HG03280 (cell line): Measurements from ENCODE around the gene NPFF.

Experiments
- ATAC-seq: cut with Tn5 transposase; IDR thresholded peaks from one replicate; pipeline ENCODE4 v1.9.1; 2021; ENCODE audit warnings: mild to moderate bottlenecking, moderate library complexity; ENCODE audit not compliant: unreplicated experiment

Gene NPFF

DNA sequence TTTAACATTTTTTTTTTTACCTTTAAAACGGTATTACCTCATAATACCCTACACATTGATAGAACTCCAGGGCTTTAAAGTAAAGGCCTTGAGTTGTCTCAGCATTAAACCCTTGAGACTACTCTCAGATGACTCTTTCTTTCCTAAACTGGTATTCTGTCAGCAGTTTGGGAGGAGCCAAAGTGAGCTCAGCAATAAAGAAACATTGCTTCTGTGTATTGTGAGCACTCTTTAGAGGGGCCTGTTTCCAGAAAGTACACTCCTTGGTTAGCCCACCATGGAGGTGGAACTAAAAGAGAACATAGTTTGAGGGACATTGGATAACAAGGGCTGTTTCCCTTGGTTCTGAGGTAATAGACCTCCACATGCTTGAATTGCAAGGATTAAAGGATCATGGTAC, 28.4 kb downstream of the NPFF start:
- no peak for ATAC-seq

DNA sequence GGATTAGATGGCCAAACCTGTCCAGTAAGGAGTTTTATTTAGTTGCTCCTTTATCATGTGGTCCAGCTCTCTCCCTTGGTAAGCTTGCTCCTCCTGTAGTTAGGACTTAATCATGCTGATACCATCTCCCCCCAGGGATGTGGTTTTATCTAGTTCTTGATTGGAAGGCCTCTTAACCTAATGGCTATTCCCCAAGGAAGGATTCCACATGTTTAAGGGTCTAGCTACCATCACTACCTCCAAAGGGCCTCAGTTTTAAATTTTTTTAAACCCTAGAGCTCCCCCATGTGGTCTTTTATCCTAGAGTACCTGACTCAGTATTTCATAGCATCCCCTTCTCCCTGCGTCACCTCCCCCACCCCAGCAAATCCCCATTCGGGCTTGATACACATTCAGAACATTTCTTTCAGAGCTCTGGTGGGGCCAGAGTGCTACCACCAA, 30.5 kb downstream of the NPFF start:
- ATAC-seq, result no peak

DNA sequence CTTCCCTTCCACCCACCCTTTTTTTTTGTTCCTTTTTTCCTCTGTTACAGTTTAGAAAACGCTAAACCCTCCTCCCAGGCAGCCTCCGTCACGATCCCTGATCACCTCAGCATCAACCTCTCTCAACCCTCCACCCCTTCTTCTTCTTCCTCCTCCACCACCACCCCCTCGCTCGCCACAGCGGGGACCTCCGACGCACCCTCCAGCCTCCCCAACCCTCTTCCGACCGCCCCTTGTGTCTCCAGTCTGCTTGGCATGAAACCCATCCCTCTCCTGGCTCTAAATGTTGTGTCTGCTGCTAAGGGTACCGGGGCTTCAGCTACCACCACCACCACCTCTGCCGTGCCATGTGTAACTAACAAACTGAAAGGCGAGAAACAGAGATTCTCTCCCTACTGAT, 32.5 kb downstream of the NPFF start:
- ATAC-seq, result no peak

DNA sequence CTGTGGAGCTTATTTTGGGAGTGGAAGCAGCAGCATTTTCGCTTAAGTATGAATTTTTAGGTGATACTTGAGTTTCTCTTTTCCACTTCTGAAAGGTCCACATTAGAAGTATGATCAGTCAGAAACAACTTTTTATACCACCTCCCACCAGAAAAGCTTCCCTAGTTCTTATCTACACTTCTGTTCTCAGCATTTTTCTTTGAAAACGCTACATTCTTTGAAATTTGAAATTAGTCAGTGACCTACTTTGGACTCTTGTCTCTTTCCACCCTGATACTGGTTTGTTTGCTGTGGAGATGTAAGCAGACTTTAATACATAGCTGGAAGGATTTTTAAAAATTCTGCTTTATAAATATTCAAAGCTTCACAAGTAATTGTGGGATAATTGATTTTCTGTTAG, 33.2 kb downstream of the NPFF start:
- ATAC-seq, result no peak

DNA sequence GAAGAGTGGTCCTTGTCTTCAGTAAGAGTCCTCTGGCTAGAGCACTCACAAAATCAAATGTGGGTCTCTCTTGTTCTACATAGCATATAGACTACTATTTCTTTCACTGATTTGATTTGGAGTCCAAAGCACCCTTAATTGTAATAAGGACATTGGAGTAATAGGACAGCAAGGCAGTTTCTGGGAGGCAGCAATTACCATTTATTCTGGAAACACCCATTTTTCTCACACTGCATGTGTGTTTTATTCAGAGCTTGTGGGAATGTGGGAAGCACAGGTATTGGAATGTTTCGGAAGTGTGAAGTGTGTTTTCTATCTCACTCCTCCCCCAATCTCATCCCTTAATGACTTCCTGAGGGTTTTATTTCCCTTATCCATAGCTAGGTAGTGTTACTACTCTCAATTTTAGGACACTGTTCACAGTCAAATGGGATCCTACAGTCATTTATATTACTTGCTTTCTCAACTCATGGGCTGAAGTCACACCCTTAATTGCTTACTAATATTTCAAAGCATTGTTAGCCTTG, 35.2 kb downstream of the NPFF start:
- ATAC-seq, result no peak

DNA sequence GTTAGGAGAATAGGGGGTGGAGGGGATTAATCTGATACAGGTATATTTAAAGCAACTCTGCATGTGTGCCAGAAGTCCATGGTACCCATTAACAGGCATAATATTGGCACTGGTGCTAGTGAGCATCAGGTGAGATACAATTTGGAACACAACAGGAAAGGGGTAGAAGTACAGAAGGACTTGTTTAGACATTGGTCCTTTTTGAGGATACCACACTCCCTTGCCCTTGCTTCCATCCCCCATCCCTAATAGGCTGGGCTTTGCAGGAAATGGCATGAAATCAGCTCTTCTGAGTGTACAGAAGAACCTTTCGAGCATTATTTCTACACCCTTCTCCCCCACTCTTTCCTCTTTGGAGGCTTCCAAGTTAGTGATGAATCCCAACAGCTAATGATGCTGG, 39.0 kb downstream of the NPFF start:
- no peak for ATAC-seq

DNA sequence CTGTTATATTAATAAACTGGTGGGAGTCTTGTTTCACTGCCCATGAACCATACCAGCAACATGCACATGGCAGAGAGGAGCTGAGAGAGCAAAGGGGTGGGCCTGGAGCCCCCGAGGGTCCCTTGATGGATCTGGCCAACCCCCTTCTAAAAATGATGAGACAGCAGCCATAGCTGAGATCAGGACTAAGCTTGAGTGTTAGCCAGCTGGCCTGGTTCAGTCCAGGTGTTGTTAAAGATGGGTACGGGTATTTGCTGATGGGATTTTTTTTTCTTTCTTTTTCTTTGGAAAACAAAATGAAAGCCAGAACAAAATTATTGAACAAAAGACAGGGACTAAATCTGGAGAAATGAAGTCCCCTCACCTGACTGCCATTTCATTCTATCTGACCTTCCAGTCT, 39.4 kb downstream of the NPFF start:
- ATAC-seq, result no peak

DNA sequence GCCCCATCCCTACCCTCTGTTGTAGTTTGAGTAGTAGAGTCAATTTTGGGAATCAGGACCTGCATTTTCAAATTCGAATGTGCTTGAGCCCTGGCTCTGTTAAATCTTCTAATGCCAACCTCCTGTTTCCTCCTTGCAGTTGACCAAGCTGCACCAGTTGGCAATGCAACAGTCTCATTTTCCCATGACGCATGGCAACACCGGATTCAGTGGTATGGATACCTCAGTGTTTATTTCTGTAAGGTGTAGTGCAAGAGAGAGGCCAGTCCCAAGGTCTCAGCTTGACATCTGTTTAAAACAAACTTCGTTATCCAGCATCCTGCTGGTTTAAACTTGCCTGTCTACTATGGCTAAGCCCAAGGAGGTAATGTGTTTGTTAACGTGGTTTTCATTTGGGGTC, 40.2 kb downstream of the NPFF start:
- no peak for ATAC-seq

DNA sequence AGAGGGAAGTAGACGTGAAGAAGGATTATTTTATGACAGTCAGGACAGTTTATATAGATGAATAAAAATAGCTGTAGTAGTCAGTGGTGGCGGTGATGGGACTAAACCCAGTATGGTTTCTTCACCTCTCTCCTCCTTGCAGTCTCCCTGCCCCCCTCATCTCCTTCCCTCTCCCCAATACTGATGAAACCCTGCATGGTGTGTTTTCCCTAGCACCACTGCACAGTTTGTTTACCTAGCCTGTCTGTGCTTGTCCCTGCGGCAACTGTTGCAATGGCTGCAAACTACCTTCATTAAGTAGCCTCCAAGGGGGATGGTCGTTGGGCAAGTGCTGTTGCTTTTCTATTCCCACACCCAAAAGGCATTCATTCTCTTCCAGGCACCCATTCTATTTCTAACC, 40.6 kb downstream of the NPFF start:
- no peak for ATAC-seq

DNA sequence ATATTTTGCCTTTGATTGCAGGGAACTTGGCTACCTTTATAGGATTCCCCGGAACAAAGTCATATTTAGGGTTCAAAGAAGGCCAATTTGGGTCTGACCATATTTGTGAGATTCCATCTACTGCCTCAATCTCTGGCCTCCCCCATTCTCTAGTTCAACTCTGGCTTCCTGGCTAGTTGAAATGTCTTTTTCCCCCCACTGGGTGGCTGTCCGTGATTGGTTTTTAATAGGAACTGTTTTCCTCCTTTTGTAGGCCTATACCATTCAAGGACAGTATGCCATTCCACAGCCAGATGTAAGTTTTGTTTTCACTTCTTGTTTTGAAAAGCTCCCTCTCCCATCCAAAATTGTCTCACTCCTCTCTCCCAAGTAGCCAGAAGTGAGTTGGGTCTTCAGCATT, 41.6 kb downstream of the NPFF start:
- ATAC-seq, result no peak

DNA sequence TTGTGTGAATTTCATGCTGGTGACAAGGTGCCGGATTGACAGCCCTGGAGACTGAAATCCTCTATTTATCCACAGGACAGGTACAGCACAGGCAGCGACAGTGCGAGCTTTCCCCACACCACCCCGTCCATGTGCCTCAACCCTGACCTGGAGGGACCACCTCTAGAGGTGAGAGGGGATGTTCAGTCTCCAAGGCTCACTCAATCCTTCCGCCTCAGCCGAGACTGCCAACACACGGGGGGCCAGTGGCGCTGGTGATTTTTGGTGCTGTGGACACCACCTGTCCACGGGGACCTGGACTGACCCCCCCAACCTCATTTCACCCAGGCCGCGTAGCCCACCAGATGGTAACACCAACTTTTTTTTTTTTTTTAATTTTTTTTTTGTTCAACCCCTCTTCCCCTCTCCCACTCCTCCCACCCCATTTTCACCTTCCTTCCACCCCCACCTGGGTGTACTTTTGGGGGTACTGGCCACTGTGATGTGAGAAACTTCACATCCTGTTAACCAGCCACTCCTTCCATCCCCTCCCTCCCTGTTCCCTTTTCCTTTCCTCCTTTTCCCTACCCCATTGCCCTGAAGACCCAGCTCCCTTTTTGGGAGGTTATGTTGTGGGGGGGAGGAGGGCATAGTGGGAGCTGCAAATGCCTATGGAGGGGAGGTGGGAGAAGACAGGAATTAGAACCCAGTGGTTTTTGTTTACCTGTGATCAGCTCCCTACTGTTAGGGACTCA, 42.4 kb downstream of the NPFF start:
- no peak for ATAC-seq

DNA sequence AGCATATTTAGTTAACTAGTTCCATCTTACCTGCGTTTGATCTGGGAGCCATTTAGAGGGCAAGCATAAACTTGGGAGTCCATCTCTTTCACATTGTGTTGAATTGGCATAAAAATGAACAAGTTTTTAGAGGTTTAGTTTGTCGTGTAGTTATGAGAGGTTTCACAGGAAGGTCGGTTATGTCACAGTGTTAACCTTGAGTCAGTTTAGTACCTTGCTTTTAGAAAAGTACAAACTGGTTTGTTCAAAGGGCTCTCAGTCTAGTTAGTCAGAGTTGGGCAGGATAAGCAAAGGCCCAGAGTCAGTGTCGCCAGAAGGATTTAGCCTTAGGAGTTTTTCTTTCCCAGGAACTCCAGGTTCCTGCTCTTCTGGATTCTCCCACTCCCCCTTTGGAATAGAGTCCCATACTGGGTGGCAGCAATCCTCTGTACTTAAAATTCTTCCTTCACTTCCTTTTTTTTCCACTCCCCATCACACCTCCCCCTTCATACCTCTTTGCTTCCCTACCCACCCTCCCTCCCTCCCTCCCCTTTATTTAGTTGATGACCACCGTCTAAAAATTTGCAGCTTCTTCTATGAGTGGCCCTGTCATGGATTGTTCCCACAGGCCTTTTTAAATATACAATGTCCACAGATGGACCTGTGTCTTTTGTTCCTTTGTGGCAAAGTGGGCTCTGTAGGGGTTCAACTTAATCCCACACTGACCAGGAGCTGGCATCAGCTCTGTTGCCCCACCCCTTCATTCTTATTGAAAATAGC, 43.3 kb downstream of the NPFF start:
- no peak for ATAC-seq

DNA sequence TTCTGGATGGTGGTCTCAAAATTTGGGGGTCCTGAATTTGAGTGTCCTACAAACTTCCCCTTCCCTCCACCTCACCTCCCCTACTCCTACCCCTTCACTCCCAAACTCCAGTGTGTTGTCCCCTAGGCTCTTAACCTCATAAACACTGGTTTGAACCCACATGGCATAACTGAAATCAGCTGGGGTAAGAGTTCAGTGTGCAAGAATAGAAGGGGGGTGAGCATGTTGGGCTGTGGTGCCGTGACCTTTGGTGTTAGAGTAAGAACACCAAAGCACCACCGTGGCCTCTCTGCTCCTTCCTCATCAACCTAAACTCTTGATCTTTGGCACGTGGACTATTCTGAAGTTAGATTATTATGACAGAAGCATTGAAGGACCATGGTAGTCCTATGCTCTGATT, 44.3 kb downstream of the NPFF start:
- ATAC-seq, result no peak

DNA sequence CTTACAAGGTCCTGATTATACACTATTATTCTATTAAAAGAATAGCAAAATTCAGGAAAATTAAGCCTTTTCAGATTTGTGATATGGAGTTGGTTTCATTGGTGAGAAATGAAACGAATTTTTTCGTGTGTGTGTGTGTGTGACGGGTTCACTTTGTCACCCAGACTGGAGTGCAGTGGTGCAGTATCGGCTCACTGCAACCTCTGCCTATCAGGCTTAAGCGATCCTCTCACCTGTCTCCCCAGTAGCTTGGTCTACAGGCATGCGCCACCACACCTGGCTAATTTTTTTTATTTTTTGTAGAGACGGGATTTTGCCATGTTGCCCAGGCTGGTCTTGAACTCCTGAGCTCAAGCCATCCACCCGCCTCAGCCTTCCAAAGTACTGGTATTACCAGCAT, 45.7 kb downstream of the NPFF start:
- no peak for ATAC-seq

DNA sequence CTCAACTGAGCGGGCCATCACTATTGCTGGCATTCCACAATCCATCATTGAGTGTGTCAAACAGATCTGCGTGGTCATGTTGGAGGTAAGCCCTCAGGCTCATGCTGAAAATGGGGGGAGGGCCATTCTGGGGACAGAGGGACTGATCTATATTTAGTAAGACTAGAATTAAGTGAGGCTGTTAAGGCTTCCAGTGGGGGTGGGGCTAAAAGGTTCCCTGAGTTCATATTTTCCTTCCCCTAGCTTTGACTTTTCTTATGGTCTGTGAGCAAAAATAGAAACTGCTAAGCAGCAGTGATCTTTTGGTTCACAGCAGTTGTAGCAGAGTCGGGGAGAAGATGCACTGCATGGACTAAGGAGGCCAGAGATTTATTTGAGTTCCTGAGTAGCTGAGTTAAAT, 46.2 kb downstream of the NPFF start:
- no peak for ATAC-seq

DNA sequence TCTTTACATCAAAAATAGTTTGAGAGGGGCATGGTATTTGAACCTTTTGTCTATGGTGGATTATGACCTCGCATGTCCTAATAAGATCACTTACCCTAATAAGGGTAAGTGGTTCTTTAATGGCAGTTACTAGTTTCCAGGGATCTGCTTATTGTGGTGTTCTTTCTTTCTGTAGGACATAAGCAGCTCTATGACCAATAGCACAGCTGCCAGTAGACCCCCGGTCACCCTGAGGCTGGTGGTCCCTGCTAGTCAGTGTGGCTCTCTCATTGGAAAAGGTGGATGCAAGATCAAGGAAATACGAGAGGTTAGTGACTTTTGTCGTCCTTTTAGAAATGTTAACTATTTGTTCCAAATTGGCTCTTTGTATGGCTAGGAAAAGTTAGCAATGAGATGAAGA, 48.2 kb downstream of the NPFF start:
- no peak for ATAC-seq
